ENCODE data around the gene NEU2. TPM values are rescaled to one million over a fixed set of nuclear protein-coding genes. Genes with fewer than 3 reads are reported as not detected.

NEU2 gene
- 0.04 TPM in 1 of 2 replicates, not detected in the other for polyA plus RNA-seq (2013)

DNA sequence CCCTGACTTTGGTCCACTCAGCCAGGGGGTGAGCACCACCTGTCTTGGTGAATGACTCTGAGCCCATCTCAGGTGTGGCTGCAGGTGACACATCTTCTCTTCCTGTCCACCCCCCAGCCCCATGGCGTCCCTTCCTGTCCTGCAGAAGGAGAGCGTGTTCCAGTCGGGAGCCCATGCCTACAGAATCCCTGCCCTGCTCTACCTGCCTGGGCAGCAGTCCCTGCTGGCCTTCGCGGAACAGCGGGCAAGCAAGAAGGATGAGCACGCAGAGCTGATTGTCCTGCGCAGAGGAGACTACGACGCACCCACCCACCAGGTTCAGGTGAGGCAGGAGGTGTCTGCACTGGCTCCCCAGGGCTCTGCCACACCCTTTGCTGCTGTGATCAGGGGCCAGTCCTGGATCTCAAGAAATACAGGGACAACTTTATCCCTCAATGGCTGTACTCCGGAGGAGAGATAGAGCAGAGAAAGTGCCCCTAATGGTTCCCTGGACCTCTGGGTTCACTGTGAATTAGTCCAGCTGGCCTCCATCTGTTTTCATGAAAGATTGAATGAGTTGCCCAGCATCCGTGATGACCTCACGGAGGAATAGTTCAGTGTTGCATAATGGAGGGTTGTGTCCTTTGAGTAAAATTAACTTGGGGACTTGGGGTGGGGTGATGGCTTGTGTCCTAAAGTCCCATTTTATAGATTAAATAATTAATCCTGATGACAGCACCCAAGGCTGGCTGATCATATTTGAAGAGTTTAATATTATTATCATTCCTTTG, at the start of gene NEU2:
Gene NEU2 (plus strand): TSS at position 122 of the 770 bp plus-strand sequence. CDS start 0 bp downstream, at position 122.
- Histone ChIP-seq H3K36me3 (ENCODE audit: control insufficient read depth in 1 of 2, insufficient read depth in 2 of 2, low read length in 2 of 2) (no peaks in the 10 kb centered on the region), H2AK5ac (ENCODE audit: low read length) (no peak within 1 kb of the TSS), H3K79me1 (ENCODE audit: low read length) (no peaks in the 10 kb centered on the region), H4K91ac (ENCODE audit: low read depth, low read length) (no peak within 1 kb of the TSS), H3K14ac (ENCODE audit: low read length) (no peak within 1 kb of the TSS), H3K18ac (ENCODE audit: low read length) (no peak within 1 kb of the TSS), H3K4ac (ENCODE audit: low read depth, low read length) (no peak within 1 kb of the TSS), H4K8ac (ENCODE audit: low read depth, low read length) (no peak within 1 kb of the TSS), H2AFZ (ENCODE audit: insufficient read depth, low read length, poor library complexity) (no peak within 1 kb of the TSS), H2BK12ac (ENCODE audit: low read length) (no peak within 1 kb of the TSS), H2BK120ac (ENCODE audit: insufficient read depth, low read length, poor library complexity) (no peak within 1 kb of the TSS), H3K4me1 (ENCODE audit: control insufficient read depth in 1 of 2, insufficient read depth in 2 of 2, low read length in 2 of 2) (no peaks in the 10 kb centered on the region), H3K79me2 (ENCODE audit: control insufficient read depth, insufficient read depth, low read length, poor library complexity) (no peaks in the 10 kb centered on the region), H2BK5ac (ENCODE audit: low read depth, low read length, poor library complexity) (no peak within 1 kb of the TSS), H3K4me2 (ENCODE audit: low read length) (no peak within 1 kb of the TSS), H4K12ac (ENCODE audit: low read depth, low read length) (no peak within 1 kb of the TSS), H3K9me3 (ENCODE audit: insufficient read depth, low read depth, low read length) (peaks cover 10% of the 10 kb centered on the region), H3K9ac (ENCODE audit: low read length) (no peak within 1 kb of the TSS), H3K27ac (ENCODE audit: low read depth, low read length) (no peak within 1 kb of the TSS), H3K23ac (ENCODE audit: low read length) (no peak within 1 kb of the TSS), H3K4me3 (ENCODE audit: low read depth, low read length) (no peak within 1 kb of the TSS), H3K27me3 (ENCODE audit: insufficient read depth, low read length) (no peaks in the 10 kb centered on the region)
- no peak for DNase-seq
- no CpG with 5 or more reads among the region's 13 CpGs for WGBS (ENCODE audit: extremely low coverage, insufficient coverage, insufficient read length)

DNA sequence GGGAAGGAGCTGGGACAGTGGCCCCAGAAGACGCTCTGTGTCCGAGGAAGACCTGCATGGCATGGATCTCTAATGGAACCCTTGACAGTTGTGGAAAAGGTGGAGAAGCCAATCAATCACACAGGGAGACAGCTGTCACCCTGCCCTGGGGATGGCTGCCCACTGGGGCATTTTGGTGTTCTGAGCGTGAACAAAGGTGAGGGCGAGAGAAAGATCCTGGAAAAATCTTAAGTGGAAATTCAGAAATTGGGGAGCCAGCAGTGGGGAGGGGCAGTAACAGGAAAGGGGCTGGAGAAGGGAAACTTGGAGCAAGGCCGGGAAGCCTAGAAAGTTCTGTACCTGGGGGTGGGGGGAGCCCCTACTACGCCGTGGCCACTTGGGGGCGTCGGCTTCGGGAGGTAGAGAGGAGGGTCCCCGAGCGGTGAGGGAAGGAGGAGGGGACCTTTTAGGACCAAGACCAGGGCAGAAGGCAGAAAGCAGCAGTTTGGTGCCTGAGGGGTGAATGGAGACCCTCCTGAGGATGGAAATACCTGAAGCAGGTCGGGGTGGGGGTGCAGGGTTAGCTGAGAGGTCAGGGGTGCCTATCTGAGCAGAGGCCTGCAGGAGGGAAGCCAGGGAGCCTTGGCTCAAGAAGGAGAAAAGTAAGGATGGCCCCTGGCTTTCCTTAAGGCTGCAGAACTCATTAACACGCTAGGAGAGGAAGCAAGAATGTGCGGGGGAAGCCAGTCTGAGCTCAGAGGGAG, 49.4 kb upstream of the NEU2 start:
- no peaks in the 10 kb centered on the region for H3K9me3 ChIP-seq (ENCODE audit: insufficient read depth, low read depth, low read length)
- H3K4me1 ChIP-seq (ENCODE audit: control insufficient read depth in 1 of 2, insufficient read depth in 2 of 2, low read length in 2 of 2), result peaks cover 31 to 33% of the 10 kb centered on the region in 2 experiments
- no peak overlapping the region for H3K18ac ChIP-seq (ENCODE audit: low read length)

DNA sequence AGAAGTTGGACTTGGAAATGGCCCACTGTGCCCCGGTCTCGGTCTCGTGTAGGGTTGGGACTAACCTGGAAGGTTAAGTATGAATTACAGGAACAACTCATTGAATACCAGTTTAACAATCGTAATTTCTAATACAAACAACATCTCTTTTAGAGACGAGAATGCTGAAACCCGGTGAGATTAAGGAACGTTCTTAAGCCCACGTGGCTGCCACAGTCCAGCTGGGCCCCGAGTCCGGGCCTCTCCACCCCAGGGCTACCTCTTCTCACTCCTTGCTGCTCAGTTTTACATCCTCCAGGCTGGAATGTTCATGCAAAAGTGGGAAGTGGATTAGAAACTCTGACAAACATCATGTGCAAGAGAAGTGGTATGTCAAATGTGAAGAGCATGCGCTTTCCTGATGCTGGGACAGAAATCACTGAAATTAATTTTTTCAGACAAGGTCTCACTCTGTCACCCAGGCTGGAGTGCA, 48.8 kb upstream of the NEU2 start:
- H2BK120ac ChIP-seq (ENCODE audit: insufficient read depth, low read length, poor library complexity), result no peak overlapping the region
- H4K91ac ChIP-seq (ENCODE audit: low read depth, low read length), result no peak overlapping the region
- H3K9ac ChIP-seq (ENCODE audit: low read length), result no peak overlapping the region
- H3K4me3 ChIP-seq (ENCODE audit: low read depth, low read length), result no peak overlapping the region
- H3K27me3 ChIP-seq (ENCODE audit: insufficient read depth, low read length), result no peaks in the 10 kb centered on the region
- no peak overlapping the region for H2AK5ac ChIP-seq (ENCODE audit: low read length)
- no peak overlapping the region for H3K4me2 ChIP-seq (ENCODE audit: low read length)
- H3K9me3 ChIP-seq (ENCODE audit: insufficient read depth, low read depth, low read length), result no peaks in the 10 kb centered on the region
- H3K4me1 ChIP-seq (ENCODE audit: control insufficient read depth in 1 of 2, insufficient read depth in 2 of 2, low read length in 2 of 2), result peaks cover 31 to 33% of the 10 kb centered on the region in 2 experiments
- no CpG with 5 or more reads among the region's 11 CpGs for WGBS (ENCODE audit: extremely low coverage, insufficient coverage, insufficient read length)
- DNase-seq, result no peak
- peaks cover 11% of the 10 kb centered on the region for H3K79me1 ChIP-seq (ENCODE audit: low read length)
- H3K14ac ChIP-seq (ENCODE audit: low read length), result no peak overlapping the region
- no peak overlapping the region for H3K23ac ChIP-seq (ENCODE audit: low read length)
- no peak overlapping the region for H3K27ac ChIP-seq (ENCODE audit: low read depth, low read length)
- H2BK12ac ChIP-seq (ENCODE audit: low read length), result peak overlapping the region; percentile 79
- no peak overlapping the region for H3K4ac ChIP-seq (ENCODE audit: low read depth, low read length)
- H2AFZ ChIP-seq (ENCODE audit: insufficient read depth, low read length, poor library complexity), result no peak overlapping the region
- H3K36me3 ChIP-seq (ENCODE audit: control insufficient read depth in 1 of 2, insufficient read depth in 2 of 2, low read length in 2 of 2), result no peaks in the 10 kb centered on the region
- H4K12ac ChIP-seq (ENCODE audit: low read depth, low read length), result no peak overlapping the region
- peaks cover 6% of the 10 kb centered on the region for H3K79me2 ChIP-seq (ENCODE audit: control insufficient read depth, insufficient read depth, low read length, poor library complexity)
- no peak overlapping the region for H2BK5ac ChIP-seq (ENCODE audit: low read depth, low read length, poor library complexity)
- H3K18ac ChIP-seq (ENCODE audit: low read length), result no peak overlapping the region
- H4K8ac ChIP-seq (ENCODE audit: low read depth, low read length), result no peak overlapping the region

More for the DNA sequence above, 49.4 kb upstream of the NEU2 start:
- H2BK12ac ChIP-seq (ENCODE audit: low read length), result peak overlapping the region; percentile 79
- no peak overlapping the region for H3K14ac ChIP-seq (ENCODE audit: low read length)
- no CpG with 5 or more reads among the region's 15 CpGs for WGBS (ENCODE audit: extremely low coverage, insufficient coverage, insufficient read length)
- H3K79me2 ChIP-seq (ENCODE audit: control insufficient read depth, insufficient read depth, low read length, poor library complexity), result peaks cover 6% of the 10 kb centered on the region
- no peaks in the 10 kb centered on the region for H3K27me3 ChIP-seq (ENCODE audit: insufficient read depth, low read length)
- no peak overlapping the region for H3K23ac ChIP-seq (ENCODE audit: low read length)
- no peak overlapping the region for H3K4me3 ChIP-seq (ENCODE audit: low read depth, low read length)
- H3K9ac ChIP-seq (ENCODE audit: low read length), result no peak overlapping the region
- H3K36me3 ChIP-seq (ENCODE audit: control insufficient read depth in 1 of 2, insufficient read depth in 2 of 2, low read length in 2 of 2), result no peaks in the 10 kb centered on the region
- no peak overlapping the region for H3K4me2 ChIP-seq (ENCODE audit: low read length)
- H2BK120ac ChIP-seq (ENCODE audit: insufficient read depth, low read length, poor library complexity), result peak overlapping the region; percentile 10
- H4K8ac ChIP-seq (ENCODE audit: low read depth, low read length), result no peak overlapping the region
- peak overlapping the region; percentile 8 for H4K12ac ChIP-seq (ENCODE audit: low read depth, low read length)
- H3K79me1 ChIP-seq (ENCODE audit: low read length), result peaks cover 11% of the 10 kb centered on the region
- no peak overlapping the region for H2AK5ac ChIP-seq (ENCODE audit: low read length)
- H2AFZ ChIP-seq (ENCODE audit: insufficient read depth, low read length, poor library complexity), result peak overlapping the region; percentile 30
- no peak overlapping the region for H2BK5ac ChIP-seq (ENCODE audit: low read depth, low read length, poor library complexity)
- H3K27ac ChIP-seq (ENCODE audit: low read depth, low read length), result no peak overlapping the region
- peak overlapping the region; percentile 9 for H3K4ac ChIP-seq (ENCODE audit: low read depth, low read length)
- DNase-seq, result no peak
- peak overlapping the region; percentile 1 for H4K91ac ChIP-seq (ENCODE audit: low read depth, low read length)

DNA sequence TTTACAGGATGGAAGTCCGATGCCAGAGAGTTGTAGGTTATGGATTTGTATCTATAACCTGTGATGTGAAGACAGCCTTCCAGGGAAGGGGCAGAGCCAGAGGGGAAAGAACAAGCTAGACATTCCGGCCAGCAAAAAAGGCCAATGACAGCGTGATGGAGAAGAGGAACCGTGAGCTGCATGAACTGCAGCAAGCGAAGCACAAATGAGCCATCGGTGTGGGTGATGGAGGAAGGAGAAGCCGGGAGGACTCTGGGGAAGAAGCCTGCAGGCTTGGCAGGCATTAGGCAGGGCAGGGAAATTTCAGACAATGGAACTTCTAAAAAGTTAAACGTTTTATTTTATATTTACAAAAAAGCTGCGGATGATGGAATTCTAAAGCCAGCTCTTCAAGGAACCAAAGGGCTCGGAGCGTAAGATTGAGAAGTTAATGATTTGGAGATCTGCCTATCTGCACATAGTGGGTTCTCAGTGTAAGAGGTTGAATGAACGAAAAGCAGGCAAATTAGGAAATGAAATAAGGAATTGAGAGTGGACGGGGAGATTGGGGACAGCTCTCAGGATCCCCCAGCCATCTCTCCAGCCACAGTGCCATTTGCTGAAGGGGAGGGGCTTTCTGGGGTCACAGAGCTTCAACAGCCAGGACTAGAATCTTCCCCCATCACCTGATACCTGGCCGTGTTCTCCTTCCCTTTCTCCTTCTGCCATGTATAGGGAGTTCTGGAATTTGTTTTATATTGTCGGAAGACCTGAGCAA, 47.8 kb upstream of the NEU2 start:
- no peak overlapping the region for H3K23ac ChIP-seq (ENCODE audit: low read length)
- no peak overlapping the region for H2AK5ac ChIP-seq (ENCODE audit: low read length)

More for the DNA sequence above, 47.8 kb upstream of the NEU2 start:
- Histone ChIP-seq H3K4me3 (ENCODE audit: low read depth, low read length) (no peak overlapping the region), H2BK5ac (ENCODE audit: low read depth, low read length, poor library complexity) (no peak overlapping the region), H3K9ac (ENCODE audit: low read length) (no peak overlapping the region), H3K27ac (ENCODE audit: low read depth, low read length) (no peak overlapping the region), H3K79me2 (ENCODE audit: control insufficient read depth, insufficient read depth, low read length, poor library complexity) (peaks cover 6% of the 10 kb centered on the region), H3K79me1 (ENCODE audit: low read length) (peaks cover 11% of the 10 kb centered on the region), H2BK120ac (ENCODE audit: insufficient read depth, low read length, poor library complexity) (no peak overlapping the region), H2AFZ (ENCODE audit: insufficient read depth, low read length, poor library complexity) (no peak overlapping the region), H3K14ac (ENCODE audit: low read length) (no peak overlapping the region), H3K4ac (ENCODE audit: low read depth, low read length) (no peak overlapping the region), H4K12ac (ENCODE audit: low read depth, low read length) (no peak overlapping the region), H3K4me2 (ENCODE audit: low read length) (no peak overlapping the region), H4K8ac (ENCODE audit: low read depth, low read length) (no peak overlapping the region), H3K36me3 (ENCODE audit: control insufficient read depth in 1 of 2, insufficient read depth in 2 of 2, low read length in 2 of 2) (no peaks in the 10 kb centered on the region), H3K27me3 (ENCODE audit: insufficient read depth, low read length) (no peaks in the 10 kb centered on the region), H4K91ac (ENCODE audit: low read depth, low read length) (no peak overlapping the region), H3K9me3 (ENCODE audit: insufficient read depth, low read depth, low read length) (no peaks in the 10 kb centered on the region), H3K4me1 (ENCODE audit: control insufficient read depth in 1 of 2, insufficient read depth in 2 of 2, low read length in 2 of 2) (peaks cover 31 to 33% of the 10 kb centered on the region in 2 experiments), H2BK12ac (ENCODE audit: low read length) (no peak overlapping the region), H3K18ac (ENCODE audit: low read length) (no peak overlapping the region)
- WGBS (ENCODE audit: extremely low coverage, insufficient coverage, insufficient read length), result no CpG with 5 or more reads among the region's 15 CpGs
- DNase-seq, result no peak

All from trophoblast cell (in vitro differentiated cells and primary cell).